Stimulated activated CD4-positive, alpha-beta T cell treated with anti-CD3 and anti-CD28 coated beads, TNF-alpha, amount 100 ng/mL, for 4 hours (primary cell): ENCODE measurements around the gene SPTB.

Experiments
- DNase-seq, 3 experiments: peaks; one replicate each; pipeline ENCODE4 v3.0.0-alpha.2; 2020; ENCODE audit warnings: low read depth in 3 of 3

SPTB gene

DNA sequence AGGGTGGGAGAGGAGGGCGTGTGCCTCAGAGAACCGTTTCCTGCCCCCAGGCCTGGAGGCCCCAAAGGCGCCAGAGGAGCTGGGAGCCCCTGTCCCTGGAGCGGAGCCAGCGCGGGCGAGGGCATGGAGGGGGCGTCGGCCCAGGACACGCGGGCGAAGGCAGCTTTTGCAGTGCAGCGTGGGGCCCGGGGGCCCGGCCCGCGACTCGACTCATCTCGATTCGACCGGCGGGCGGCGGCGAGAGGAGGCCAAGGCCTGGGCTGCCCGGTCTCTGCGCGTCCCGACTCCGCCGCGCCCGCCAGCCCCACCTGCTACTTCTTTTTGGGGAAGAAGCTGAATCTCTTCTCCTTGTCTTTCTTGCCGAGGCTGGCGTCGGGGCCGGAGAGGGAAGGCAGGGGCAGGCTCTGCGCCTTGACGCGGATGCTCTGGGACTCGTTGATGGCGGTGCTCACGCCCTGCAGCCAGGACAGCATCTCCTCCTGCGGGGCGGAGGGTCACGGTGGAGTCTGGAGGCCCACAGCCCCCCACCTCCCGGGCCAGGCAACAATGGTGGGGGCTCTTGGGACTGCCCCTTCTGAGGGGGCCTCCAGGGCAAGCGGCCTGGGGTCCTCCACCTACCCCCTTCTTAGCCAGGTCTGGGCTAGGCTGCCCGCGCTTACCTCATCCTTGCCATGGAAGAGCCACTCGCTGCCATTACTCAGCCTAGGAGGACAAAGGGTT is 130.6 kb downstream of the SPTB start:
- no peak for DNase-seq

GRCh38 chr14:64748521-64748920 is 131.2 kb downstream of the SPTB start:
- DNase-seq = no peak

GRCh38 chr14:64747327-64747726 is 132.4 kb downstream of the SPTB start:
- no peak for DNase-seq

DNA sequence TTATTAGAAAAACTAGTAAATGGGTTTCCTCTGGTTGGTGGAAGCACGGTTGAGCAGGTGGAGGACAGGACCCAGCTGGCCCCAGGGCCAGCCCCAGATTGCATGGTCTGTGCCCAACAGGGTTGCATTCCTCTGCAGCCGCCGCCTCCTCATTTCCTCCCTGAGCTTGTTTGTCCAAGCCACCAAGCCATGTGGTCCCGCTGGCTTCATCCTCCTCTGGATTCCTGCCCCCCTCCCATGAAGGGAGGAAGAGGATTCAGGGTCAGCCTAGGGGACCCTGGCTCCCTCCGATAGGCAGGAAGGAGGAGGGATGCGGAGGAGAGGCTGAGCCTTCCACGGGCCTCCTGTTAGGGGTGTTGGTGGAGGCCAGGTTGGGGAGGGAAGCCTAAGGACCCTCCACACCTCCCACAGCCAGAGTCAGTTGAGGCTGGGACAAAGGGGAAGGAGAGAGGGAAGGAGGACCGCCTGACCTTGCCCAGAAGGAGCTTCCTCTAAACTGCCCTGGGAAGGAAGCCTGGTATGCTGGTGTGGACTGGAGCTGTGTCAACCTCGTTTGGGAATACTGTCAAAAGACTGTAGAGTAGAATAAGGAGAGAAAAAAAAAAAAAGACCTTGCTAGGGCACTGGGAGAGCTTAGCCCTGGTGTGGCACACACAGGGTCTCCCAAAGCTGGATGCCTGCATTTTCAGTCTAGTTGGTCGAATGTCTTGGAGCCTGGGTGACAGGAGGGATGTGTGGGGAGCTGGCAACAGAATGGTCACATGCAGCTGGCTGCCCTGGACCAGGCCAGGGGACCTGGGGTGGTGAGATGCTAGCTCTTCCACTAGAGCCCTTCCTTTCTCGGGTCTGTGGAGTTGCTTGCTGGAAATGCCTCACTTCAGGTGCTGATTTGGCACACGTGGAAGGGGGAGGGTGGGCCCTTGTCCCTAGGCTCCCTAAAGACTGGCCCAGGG is 133.1 kb downstream of the SPTB start:
- DNase-seq = no peak

DNA sequence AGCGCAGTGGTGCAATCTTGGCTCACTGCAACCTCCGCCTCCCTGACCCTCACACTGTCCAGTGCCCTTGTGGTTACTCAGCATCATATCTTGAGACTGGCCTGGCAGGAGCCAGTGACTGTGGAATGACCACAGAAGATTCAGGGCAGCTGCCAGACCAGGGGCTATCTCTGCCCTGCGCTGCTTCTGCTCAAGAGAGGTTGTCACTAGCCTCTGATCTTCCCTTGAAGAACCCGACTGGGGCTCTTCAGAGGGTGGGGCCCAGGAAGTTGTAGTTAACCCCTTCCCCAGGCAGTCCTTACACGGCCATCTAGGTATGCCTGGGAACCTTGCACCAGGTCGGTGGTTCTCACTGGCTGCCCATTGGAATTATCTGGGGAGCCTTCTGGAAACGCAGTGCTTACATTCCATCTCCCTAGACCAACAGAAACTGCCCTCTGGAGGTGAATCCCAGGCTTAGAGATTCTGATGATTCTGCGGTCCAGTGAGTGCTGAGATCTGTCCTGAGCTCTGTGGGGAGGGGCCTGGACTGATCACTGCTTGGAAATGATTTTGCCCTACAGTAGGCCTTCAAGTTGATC is 134.1 kb downstream of the SPTB start:
- DNase-seq = no peak

DNA sequence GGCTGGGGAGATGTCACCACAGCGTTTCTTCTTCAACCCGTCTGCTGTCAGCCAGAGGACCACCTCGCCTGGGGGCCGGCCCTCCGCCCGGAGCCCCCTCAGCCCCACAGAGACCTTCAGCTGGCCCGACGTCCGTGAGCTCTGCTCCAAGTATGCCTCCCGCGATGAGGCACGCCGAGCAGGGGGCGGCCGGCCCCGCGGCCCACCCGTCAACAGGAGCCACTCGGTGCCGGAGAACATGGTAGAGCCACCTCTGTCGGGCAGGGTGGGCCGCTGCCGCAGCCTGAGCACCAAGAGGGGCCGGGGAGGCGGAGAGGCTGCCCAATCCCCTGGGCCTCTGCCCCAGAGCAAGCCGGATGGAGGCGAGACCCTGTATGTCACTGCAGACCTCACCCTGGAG is 136.6 kb downstream of the SPTB start:
- DNase-seq = no peak

DNA sequence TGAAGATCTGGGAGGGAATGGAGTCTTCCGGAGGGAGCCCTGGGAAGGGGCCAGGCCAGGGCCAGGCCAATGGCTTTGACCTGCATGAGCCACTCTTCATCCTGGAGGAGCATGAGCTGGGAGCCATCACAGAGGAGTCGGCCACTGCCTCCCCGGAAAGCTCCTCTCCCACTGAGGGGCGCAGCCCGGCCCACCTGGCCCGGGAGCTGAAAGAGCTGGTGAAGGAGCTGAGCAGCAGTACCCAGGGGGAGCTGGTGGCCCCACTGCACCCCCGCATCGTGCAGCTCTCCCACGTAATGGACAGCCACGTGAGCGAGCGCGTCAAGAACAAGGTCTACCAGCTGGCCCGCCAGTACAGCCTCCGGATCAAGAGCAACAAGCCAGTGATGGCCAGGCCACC is 137.7 kb downstream of the SPTB start:
- no peak for DNase-seq

DNA sequence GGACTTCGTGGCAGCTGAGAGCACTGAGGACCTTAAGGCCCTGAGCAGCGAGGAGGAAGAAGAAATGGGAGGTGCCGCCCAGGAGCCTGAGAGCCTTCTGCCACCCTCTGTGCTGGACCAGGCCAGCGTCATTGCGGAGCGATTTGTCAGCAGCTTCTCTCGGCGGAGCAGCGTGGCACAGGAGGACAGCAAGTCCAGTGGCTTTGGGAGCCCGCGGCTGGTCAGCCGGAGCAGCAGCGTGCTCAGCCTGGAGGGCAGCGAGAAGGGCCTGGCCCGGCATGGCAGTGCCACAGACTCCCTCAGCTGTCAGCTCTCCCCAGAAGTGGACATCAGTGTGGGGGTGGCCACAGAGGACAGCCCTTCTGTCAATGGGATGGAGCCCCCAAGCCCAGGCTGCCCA is 138.5 kb downstream of the SPTB start:
- no peak for DNase-seq

DNA sequence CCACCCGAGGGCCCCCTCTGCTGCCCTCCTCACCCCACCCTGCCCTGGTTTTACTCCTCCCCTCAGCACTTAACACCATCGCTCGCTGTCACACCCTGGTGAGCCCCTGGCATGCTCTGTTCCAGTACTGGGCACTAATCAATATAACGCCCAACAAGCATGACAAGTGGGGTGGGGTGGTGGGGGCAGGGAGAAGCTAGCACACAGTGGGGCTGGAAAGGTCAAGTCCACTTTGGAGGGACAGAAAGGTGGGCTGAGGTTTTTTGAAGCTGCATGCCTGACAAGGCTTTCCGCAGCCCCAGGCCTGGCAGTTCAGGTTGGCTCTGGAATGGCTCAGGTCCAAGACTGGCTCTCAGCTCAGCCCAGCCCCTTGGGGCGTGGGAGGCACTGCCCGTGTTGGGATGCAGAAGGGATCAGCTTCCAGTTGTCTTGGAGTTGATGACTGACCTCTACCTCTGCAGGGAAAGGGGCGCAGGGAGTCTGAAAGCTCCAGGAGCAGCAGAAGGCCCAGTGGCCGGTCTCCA is 141.4 kb downstream of the SPTB start:
- no peak for DNase-seq

GRCh38 chr14:64737391-64738280 is 142.1 kb downstream of the SPTB start:
- DNase-seq = no peak

GRCh38 chr14:64736271-64737169 is 143.2 kb downstream of the SPTB start:
- no peak for DNase-seq

- DNase-seq = no peak
Measured at GRCh38 chr14:64734990-64735389, 144.7 kb downstream of the SPTB start.

DNA sequence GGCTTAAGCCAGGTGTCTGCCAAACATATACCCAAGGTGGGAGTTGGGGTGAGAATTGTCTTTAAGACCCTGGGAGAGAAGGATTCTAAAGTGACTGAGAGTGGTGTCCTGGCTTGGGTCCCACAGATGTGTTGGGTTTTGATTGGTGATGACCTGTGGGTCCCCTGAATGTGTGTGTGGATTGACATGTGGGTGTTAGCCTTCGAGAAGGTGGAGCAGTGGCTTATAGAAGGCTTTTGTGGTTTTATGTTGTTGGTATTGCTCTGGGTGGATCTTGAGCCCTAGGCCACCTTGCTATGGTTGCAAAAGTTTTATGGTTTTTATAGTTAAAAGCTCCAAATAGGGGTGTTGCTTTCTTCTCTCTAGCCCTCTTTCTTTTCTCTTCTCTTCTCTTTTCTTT is 145.8 kb downstream of the SPTB start:
- DNase-seq = no peak

DNA sequence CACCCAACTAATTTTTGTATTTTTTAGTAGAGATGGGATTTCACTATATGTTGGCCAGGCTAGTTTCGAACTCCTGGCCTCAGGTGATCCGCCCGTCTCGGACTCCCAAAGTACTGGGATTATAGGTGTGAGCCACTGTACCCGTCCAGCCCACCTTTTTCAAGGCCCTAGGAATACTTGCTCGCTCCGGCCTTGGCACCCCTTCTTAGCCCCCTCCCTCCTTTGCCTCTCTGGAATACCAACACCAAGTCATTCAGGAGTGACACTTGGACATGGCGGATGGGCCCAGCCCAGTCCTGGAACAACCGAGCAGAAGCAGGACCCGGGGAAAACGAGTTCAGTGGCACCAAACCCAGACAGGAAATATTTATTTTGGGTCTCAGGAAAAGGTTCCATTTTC is 146.4 kb downstream of the SPTB start:
- DNase-seq = no peak

DNA sequence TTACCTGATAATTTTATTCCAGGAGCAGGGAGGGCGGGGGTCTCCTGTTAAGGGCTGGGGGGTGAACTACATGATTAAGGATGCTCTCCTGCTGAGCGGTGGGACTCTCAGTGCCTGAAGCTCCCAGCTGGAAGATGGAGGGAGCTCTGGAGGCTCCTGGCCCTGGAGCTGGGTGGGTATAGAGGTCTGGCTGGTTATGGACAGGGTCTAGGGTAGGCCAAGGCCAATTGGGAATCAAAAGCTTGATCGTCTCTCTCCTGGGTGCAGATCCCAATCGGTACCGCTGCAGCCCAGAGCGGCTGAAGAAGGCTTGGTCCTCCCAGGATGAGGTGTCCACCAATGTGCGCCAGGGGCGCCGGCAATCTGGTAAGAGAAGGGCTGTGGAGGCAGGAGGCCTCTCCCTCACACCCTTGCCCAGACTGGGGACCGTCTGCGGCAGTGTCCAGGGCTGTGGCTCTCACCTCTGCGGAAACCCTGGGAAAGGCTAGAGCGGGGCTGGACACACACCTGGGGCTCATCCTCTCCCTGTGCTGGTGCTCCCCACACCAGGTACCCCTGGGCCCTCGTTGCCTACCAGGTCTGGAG is 147.1 kb downstream of the SPTB start:
- no peak for DNase-seq

DNA sequence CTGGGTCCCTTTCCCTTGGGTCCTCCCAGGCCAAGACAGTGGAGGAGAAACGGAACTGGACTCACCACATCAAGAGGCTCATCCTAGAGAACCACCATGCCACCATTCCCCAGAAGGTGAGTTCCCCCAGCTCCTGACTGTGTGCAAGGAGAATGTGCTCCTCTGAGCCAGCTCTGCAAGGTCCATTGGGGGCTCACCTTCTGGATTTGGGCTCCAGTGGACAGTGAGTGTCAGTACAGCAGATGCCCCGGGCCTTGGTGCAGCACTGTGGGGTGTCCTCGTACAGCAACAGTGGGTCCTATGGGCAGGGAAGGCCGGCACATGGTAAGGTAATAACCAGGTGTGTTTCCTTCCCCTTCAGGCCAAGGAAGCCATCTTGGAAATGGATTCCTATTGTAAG is 147.6 kb downstream of the SPTB start:
- DNase-seq = no peak

GRCh38 chr14:64731141-64731581 is 148.5 kb downstream of the SPTB start:
- no peak for DNase-seq

- no peak for DNase-seq
Measured at GRCh38 chr14:64730681-64731080, 149.0 kb downstream of the SPTB start.

- no peak for DNase-seq
Measured at GRCh38 chr14:64730061-64730440, 149.7 kb downstream of the SPTB start.
